Renal cortex interstitium (tissue), 11 donors: ENCODE results near the gene AQP5. TPM values are rescaled to one million over a fixed set of nuclear protein-coding genes. Genes with fewer than 3 reads are reported as not detected.
A peak's percentile ranks its signal among the peaks of the same experiment; 100 is the strongest.

Source experiments
- DNase-seq, 11 donors: peaks; one replicate each; pipeline ENCODE4 v3.0.0-alpha.2; 2013; ENCODE audit warnings: low read depth in 9 of 11, low spot score in 4 of 11; ENCODE audit errors: extremely low read depth in 1 of 11
- polyA plus RNA-seq, 3 donors: library from polyadenylated mRNA; unstranded; fragments of 120-200 nt; gene quantifications; one replicate each; pipeline ENCODE4 v1.2.1, GENCODE V29; 2013; ENCODE audit not compliant: insufficient read length in 3 of 3

Gene AQP5
- polyA plus RNA-seq, 3 donors: 1.2 to 3.6 (median 1.7) TPM

- no peak for DNase-seq
Observed at GRCh38 chr12:49928471-49928870, 33.2 kb upstream of the AQP5 start.

DNA sequence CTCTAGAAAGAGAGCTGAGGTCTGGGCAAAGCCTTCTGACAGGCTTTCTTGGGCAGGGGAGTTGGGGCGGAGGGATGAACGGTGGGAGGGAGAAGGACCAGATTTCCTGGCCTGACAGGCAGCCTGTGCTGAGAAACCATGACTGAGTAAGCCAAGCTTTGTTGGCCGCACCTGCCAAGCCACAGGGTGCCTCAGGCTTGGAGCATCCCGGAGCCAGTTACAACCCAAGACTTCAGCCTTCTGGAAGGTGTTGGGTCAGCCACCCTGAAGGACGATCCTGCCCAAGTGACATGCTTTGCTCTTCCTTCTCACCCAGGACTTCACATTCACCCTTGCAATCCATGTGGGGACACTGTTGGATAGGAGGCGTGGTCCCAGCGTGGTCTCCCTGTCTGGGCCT lies 32.1 kb upstream of the AQP5 start:
- DNase-seq: no peak

DNA sequence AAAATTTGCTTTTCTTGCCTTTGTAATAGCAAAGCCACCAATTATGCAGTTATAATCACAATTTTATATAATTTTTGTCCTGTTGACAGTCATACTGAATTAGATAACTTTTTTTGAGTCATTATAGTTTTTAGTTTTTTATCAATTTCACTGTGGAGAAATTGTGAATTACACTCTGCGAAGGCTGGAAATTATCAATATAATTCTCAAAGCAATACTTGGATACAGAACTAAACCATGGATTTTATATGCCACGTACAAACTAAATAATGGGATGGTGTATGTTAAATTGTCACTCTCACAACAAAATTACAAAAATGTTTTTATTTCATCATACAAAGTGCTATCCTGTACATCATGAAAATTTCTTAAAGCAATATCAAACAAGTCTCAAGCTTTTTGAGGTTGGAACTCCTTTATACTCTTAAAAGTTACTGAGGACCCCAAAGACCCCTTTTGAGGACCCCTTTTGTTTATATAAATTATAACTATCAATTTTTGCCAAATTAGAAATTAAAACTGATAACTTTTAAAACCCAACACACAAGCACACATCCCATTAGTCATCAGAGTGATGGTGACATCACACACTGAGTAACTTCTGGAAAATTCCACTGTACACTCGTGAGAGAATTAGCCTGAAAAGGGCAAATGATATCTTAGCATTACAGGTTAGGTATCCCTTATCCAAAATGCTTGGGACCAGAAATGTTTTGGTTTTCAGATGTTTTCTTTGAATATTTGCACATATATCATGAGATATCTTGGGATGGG lies 31.0 kb upstream of the AQP5 start:
- no peak for DNase-seq

DNA sequence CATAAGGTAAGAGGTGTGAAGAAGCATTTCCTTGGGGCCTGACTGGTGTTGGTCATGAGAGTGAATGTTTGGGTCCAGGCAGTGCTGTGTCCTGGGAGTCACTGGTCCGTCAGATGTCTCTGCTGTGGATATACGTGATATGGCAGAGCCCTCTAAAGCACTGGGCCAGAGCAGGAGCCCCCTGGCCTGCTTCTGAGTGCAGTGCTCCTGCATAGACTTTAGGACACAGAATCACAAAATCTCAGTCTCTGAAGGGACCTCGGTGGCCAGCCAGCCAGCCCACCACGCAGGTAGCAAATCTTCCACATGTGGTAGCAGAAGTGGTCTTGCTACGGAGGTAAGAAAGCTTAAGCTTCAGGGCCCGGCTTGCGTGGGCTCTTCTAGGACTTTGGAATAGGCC lies 29.6 kb upstream of the AQP5 start:
- no peak for DNase-seq

DNA sequence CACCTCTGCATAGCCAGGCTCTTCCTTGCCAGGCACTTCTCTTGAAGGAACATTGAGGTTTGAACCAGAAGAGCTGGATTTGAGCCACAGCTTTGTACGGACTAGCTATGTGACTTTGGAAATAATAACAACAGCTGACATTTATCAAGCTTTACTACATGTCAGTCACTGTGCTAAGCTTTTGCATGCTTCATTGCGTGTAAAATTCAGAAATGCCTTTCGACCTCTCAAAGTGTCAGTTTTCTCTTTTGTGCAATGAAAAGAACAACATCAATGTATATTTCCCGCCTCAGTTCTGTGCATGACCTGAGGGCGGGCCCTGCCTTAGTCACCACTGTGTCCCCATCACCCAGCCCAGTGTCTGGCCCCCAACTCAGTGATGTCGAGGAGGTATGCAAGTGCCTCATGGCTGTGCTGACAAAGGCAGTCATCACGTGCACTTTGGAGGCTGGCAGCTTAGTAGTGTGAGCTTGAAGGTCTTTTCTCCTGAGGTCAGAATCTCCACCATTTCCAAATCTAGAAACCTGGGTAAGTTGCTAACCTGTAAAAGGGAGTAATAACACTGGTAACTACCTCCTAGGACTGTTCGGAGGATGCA lies 29.0 kb upstream of the AQP5 start:
- peak in 5 of 11 donors; percentile 55 to 73 (median 65) for DNase-seq

DNA sequence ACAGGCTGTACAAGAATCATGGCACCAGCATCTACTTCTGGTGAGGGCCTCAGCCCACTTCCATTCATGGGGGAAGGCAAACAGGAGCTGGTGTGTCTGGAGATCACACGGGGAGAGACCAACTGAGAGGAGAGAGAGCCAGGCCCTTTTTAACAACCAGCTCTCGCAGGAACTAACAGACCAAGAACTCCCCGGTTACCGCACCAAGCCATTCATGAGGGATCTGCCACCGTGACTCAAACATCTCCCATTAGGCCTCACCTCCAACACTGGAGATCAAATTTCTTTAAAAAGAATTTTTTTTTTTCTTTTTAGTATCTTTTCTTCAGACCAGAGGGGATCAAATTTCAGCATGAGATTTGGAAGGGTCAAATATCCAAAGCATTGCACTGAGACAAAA lies 27.9 kb upstream of the AQP5 start:
- DNase-seq: no peak

- DNase-seq: no peak
Observed at GRCh38 chr12:49934505-49934904, 27.2 kb upstream of the AQP5 start.

DNA sequence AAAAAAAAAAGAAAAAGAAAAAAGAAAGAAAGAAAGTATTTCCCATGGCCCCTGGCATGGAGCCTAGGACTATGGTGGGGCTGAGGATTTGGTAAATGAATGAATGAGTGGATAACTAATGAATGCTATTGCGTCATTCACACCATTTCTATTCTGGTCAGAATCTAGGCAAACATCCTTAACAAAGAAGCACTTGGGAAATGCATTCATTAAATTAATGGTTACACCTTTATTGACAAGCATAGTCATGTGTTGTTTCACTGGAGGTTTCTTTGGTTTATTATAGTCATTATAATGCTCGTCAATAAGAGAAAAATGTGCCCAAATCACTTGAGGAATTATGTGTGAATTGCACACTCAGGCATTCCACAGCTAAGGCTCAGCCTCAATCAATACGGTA lies 24.7 kb upstream of the AQP5 start:
- no peak for DNase-seq

- no peak for DNase-seq
Observed at GRCh38 chr12:49937639-49938300, 23.9 kb upstream of the AQP5 start.

- DNase-seq: no peak
Observed at GRCh38 chr12:49939307-49939706, 22.4 kb upstream of the AQP5 start.

DNA sequence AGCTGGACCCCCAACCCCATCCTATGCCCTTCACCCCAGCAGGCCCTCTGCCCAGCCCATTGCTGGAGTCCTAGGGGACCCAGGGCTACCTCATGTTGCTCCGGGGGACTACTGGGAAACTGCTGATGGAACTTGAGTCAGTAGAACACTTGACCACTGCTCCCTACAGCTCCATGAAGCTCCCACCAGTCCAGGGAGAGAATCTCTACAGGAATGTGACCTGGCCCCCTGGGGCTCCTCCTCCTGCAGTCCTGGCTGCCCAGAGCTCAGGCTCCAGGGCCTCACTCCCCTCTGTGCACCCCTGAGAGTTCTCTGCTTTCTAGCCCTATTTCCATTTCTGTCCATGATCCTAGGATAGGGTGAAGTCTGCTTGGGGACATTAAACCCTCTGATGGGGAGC lies 22.0 kb upstream of the AQP5 start:
- no peak for DNase-seq

- DNase-seq: no peak
Observed at GRCh38 chr12:49941556-49942511, 19.8 kb upstream of the AQP5 start.

GRCh38 chr12:49942512-49942893 lies 19.2 kb upstream of the AQP5 start:
- no peak for DNase-seq

GRCh38 chr12:49942921-49943624 lies 18.6 kb upstream of the AQP5 start:
- no peak for DNase-seq

DNA sequence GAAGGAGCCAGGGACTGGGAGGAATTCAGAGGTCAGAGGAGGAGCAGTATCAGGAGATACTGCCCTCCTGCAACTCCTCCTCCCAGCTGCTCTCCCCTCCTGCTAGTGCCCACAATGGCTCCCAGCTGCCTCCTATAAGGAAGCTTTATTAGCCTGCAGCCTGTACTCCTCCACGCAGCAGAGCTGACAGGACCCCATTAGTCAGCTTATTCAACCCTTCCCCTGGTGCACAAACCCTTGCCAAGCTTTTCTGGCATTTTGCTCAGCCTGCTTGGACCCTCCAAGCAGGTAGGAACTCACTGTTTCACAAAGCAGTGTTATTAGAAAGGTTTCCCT lies 18.1 kb upstream of the AQP5 start:
- DNase-seq: no peak

- DNase-seq: no peak
Observed at GRCh38 chr12:49944046-49944445, 17.6 kb upstream of the AQP5 start.

DNA sequence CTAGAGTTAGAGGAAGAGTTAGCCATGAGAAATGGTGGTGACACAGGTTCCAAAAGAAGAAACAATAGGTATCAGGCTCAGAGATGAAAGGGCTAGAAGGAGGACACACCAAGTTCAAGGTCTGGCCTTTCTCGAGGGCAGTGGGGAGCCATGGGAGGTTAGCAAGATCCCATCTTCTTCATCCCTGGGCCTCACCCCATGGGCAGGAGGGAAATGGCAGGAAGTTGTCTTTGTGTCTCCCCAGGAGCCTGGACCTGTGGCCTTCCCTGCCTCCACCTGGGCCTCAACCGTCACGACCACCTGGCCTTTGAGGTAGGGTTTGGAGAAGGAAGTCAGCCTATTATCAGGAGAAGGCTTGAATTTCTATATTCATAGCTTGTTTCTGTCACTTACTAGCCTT lies 17.0 kb upstream of the AQP5 start:
- DNase-seq: no peak

DNA sequence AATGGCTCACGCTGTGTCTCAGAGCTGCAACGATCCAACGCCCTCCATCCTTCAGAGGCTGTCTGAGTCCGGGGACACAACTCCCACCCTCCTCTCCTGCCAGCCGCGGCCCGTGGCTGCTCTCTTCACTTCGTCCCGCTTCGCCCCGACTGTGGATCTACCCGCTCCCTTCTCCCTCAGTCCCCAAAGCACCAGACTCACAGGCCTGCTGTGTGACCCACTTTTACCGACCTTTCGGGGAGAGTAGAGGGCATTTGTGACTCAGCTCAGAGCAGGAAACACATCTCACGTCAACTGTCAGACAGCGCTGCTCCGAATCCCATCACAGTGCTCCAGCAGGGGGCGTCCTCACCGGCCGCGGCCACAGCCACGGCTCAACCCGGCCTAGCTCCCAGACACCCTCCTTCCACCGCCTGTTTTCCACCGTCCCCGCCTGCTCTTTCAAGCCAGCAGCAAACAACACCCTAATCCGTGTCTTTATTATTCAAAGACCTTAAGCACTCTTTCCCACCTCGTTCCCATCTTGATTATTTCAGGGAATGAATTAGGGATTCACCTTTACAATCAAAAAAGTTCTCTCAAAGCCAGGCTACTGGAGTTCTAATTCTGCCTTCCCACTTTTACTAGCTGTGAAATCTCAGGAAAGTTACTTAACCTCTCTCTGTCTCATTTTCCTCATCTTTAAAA lies 16.1 kb upstream of the AQP5 start:
- peak in 6 of 11 donors; percentile 52 to 77 (median 68) for DNase-seq
